Neural crest cell (in vitro differentiated cells): ENCODE results near the gene CCDC183. TPM values are rescaled to one million over a fixed set of nuclear protein-coding genes. Genes with fewer than 3 reads are reported as not detected.
"Not testable (repeated sequence)": the region's sequence is repeated elsewhere in the genome, so short reads cannot be mapped to it uniquely, and the experiment has no call there.

Source experiments
- DNase-seq: peaks from one replicate; pipeline ENCODE4 v3.0.0; 2021; ENCODE audit warnings: low read depth, mixed read lengths, low spot score
- H3K27ac Mint-ChIP-seq: one replicate; pipeline ENCODE4 v1.8.0; 2021; ENCODE audit warnings: mild to moderate bottlenecking, mixed read lengths; ENCODE audit not compliant: unreplicated experiment
- H3K27me3 Mint-ChIP-seq: 2 replicates; pipeline ENCODE4 v1.8.0; 2021; ENCODE audit warnings: low read depth, mild to moderate bottlenecking, mixed read lengths
- H3K36me3 Mint-ChIP-seq: 2 replicates; pipeline ENCODE4 v1.8.0; 2021; ENCODE audit warnings: low read depth, mild to moderate bottlenecking, mixed read lengths
- H3K4me1 Mint-ChIP-seq: 2 replicates; pipeline ENCODE4 v1.8.0; 2021; ENCODE audit warnings: mixed read lengths
- H3K4me3 Mint-ChIP-seq: one replicate; pipeline ENCODE4 v1.8.0; 2021; ENCODE audit warnings: mild to moderate bottlenecking, mixed read lengths
- H3K9me3 Mint-ChIP-seq: 2 replicates; pipeline ENCODE4 v1.8.0; 2021; ENCODE audit warnings: mixed read lengths
- total RNA-seq: library from RNA; stranded (reverse); gene quantifications from 2 replicates; pipeline ENCODE4 v1.2.1, GENCODE V29; 2021
- TF ChIP-seq, protein P1 (sequence below): fragments of 200-600 bp; sonication (generic); conservative IDR thresholded peaks from 2 replicates; pipeline ENCODE4 v1.5.0; 2021; ENCODE audit warnings: antibody characterized with exemption, mild to moderate bottlenecking

The CCDC183 gene
- total RNA-seq, 1 donor from 2014 or later: 1.4 TPM

DNA sequence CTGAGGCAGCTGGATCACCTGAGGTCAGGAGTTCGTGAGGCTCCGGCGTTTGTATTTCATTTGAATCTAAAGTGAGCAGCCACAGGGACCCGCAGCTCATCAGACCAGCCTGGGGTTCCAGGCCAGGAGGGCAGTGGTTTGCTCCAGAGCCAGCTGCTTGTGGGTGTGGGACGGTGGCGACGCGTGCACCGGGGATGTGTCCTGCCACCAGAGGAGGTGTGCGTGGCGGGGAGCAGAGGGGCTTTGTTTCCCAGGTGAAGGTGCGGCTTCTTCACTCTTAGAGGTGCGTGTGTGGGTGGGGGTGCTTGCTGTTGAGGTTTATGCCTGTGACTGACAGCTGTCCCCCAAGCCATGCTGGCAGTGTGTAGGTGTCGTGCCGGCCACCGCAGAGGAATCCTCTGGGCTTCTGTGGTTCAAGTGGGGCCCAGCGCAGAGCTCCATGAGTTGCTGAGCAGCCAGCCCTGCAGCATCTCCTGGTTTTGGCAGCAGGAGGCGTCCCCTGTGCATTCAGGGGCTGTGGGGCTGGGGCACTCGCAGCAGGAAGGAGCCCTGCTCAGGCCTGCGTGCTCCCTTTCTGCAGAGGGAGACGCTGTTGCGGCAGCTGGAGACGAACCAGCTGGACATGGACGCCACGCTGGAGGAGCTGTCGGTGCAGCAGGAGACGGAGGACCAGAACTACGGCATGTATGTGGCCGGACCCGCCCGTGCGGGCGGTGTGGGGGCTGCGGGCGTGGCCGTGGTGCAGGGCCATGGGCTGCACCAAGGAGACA, 39.2 kb downstream of the CCDC183 start:
- H3K9me3 Mint-ChIP-seq: no peaks in the 10 kb centered on the region
- H3K36me3 Mint-ChIP-seq: peaks cover 4% of the 10 kb centered on the region
- no peak for DNase-seq
- peak overlapping the region; percentile 49 for H3K4me3 Mint-ChIP-seq
- no peak overlapping the region for H3K27ac Mint-ChIP-seq
- peaks cover 7% of the 10 kb centered on the region for H3K27me3 Mint-ChIP-seq
- H3K4me1 Mint-ChIP-seq: peaks cover 6% of the 10 kb centered on the region
- TF ChIP-seq, protein P1, sequence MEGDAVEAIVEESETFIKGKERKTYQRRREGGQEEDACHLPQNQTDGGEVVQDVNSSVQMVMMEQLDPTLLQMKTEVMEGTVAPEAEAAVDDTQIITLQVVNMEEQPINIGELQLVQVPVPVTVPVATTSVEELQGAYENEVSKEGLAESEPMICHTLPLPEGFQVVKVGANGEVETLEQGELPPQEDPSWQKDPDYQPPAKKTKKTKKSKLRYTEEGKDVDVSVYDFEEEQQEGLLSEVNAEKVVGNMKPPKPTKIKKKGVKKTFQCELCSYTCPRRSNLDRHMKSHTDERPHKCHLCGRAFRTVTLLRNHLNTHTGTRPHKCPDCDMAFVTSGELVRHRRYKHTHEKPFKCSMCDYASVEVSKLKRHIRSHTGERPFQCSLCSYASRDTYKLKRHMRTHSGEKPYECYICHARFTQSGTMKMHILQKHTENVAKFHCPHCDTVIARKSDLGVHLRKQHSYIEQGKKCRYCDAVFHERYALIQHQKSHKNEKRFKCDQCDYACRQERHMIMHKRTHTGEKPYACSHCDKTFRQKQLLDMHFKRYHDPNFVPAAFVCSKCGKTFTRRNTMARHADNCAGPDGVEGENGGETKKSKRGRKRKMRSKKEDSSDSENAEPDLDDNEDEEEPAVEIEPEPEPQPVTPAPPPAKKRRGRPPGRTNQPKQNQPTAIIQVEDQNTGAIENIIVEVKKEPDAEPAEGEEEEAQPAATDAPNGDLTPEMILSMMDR: no peak

DNA sequence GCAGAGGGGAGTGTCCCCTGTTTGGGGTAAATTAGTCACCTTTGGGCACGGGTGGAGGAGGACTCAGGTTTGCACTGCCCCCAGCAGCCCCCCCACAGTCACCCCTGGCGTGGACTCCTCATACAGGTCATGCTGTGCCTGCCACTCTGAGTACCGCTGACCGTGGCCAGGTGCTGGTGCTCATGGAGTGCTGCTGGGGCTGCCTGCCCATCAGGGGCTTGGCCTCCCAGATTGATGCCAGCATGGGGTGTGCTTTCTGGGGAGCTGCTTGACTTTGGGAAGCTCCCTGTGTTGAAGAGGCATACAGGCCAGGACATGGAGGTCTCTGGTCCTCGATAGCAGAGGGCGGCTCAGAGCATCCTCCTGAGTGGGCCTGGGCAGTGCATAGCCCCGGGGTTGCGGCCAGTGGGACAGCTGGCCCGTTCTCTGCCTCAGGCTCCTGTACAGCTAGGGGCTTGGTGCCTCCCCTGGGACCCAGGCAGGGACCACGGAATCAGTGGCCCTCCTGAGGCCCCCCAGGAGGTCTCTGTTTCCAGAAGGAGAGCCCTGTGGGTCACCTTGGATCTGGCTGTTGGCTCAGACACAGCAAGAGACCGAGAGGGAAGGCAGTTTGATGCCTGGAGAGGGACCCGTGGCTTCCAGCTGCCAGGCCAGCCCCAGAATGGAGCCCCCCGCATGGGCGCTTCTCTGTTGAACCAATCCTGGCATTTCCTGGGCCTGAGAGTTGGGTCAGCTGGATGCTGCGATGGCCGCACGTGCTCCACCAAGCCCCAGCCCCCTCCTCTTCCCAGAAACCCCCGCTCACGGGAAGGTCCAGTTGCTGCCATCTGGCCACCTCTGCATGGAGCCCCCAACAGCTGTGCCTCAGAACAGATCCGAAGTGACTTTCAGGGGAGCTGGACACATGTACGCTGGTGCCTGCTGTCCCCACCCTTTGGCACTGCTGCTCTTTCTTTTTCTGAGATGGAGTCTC, 40.1 kb downstream of the CCDC183 start:
- DNase-seq: no peak
- TF ChIP-seq, protein P1: no peak
- peak overlapping the region; percentile 19 for H3K4me3 Mint-ChIP-seq
- peaks cover 4% of the 10 kb centered on the region for H3K36me3 Mint-ChIP-seq
- no peak overlapping the region for H3K27ac Mint-ChIP-seq
- peaks cover 9% of the 10 kb centered on the region for H3K4me1 Mint-ChIP-seq
- H3K9me3 Mint-ChIP-seq: no peaks in the 10 kb centered on the region
- H3K27me3 Mint-ChIP-seq: peaks cover 10% of the 10 kb centered on the region

DNA sequence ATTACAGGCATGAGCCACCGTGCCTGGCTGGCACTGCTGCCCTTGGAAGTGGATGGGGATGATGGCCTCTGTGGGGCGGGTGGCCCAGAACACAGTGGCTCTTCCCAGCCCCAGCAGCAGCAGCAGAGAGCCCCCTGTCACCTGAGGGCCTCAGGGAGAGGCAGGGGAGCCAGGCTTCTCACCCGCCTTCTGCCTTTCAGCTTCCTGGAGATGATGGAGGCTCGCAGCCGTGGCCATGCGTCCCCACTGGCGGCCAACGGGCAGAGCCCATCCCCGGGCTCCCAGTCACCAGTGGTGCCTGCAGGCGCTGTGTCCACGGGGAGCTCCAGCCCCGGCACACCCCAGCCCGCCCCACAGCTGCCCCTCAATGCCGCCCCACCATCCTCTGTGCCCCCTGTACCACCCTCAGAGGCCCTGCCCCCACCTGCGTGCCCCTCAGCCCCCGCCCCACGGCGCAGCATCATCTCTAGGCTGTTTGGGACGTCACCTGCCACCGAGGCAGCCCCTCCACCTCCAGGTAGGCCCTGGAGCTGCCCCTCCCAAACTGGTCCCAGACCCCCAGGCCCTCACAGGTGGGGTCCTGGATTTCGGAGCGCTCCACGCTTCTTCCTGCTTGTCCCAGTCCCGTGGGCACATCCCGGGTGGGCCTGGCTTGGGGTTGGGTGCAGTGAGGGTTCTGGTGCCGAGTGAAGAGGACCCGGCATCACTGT, 41.2 kb downstream of the CCDC183 start:
- H3K4me3 Mint-ChIP-seq: no peak overlapping the region
- peaks cover 18% of the 10 kb centered on the region for H3K27me3 Mint-ChIP-seq
- TF ChIP-seq, protein P1: no peak
- DNase-seq: no peak
- H3K9me3 Mint-ChIP-seq: no peaks in the 10 kb centered on the region
- H3K27ac Mint-ChIP-seq: no peak overlapping the region
- peaks cover 4% of the 10 kb centered on the region for H3K36me3 Mint-ChIP-seq
- peaks cover 17% of the 10 kb centered on the region for H3K4me1 Mint-ChIP-seq

DNA sequence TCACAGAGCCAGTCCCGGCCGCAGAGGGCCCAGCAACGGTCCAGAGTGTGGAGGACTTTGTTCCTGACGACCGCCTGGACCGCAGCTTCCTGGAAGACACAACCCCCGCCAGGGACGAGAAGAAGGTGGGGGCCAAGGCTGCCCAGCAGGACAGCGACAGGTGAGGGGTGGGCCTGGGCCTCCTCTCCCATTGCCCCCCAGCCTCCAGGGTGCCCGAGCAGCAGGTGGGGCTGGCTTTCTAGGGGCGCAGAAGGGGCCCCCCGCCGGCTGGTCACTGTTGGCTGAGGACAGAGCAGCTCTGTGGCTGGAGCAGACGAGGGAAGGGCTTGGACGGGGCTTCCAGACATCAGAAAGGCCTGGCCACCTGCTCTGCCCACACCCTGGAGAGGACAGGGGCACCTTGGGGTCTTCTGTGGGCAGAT, 41.7 kb downstream of the CCDC183 start:
- not testable (repeated sequence) for H3K9me3 Mint-ChIP-seq, H3K4me3 Mint-ChIP-seq, H3K27ac Mint-ChIP-seq, H3K36me3 Mint-ChIP-seq, DNase-seq
- Mint-ChIP-seq H3K27me3 (peaks cover 20% of the 10 kb centered on the region), H3K4me1 (peaks cover 19% of the 10 kb centered on the region)

DNA sequence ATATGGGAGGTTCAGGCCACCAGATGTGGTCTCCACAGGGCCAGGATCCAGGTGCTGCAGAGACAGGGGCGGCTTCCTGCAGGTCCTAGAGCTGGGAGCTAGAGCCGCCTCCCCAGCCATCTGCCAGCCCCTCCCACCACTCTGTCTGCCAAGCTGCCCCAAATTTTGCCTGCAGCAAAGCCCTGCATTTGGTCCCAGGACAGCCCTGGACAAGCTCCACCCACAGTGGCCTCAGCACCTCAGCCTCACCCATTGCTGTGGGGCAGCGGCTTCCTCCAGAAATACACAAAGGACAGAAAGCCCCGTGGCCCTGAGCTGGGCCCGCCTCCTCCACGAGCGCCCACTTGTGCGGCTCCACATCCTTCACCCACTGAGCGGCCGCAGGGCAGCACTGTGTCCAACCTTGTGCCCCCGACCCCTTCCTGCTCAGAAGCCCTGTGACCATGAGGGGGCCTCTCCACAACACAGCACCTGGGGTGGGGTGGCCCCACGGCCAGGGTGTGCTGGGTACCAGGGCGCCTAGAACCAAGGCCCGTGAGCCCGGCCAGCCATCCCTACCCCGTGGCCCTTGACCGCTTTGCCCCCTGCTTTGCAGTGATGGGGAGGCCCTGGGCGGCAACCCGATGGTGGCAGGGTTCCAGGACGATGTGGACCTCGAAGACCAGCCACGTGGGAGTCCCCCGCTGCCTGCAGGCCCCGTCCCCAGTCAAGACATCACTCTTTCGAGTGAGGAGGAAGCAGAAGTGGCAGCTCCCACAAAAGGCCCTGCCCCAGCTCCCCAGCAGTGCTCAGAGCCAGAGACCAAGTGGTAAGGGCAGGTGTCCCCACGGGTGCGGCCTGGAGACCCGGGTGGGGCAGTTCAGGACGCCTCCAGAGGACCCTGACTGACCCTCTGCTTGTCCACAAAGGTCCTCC, 42.4 kb downstream of the CCDC183 start:
- TF ChIP-seq, protein P1: no peak

More for the DNA sequence above, 42.4 kb downstream of the CCDC183 start:
- H3K4me1 Mint-ChIP-seq: peaks cover 19% of the 10 kb centered on the region
- peaks cover 4% of the 10 kb centered on the region for H3K36me3 Mint-ChIP-seq
- no peak overlapping the region for H3K27ac Mint-ChIP-seq
- DNase-seq: no peak
- H3K27me3 Mint-ChIP-seq: peaks cover 23% of the 10 kb centered on the region
- no peaks in the 10 kb centered on the region for H3K9me3 Mint-ChIP-seq
- H3K4me3 Mint-ChIP-seq: peak overlapping the region; percentile 38
